ENCODE data around the gene PSMB1. TPM values are rescaled to one million over a fixed set of nuclear protein-coding genes. Genes with fewer than 3 reads are reported as not detected.
A peak's percentile ranks its signal among the peaks of the same experiment; 100 is the strongest.

Gene PSMB1
- total RNA-seq, 1 experiment from 2014 or later, result 282 TPM

GRCh38 chr6:170555305-170555704 lies 2.2 kb upstream of the PSMB1 start:
- Histone ChIP-seq H3K79me2 (ENCODE audit: insufficient read depth, low read length) (peaks cover 87% of the 10 kb centered on the region), H3K9me2 (ENCODE audit: insufficient read depth) (no peaks in the 10 kb centered on the region), H3K27ac (ENCODE audit: low read depth, low read length) (no peak overlapping the region; the same call in 1 of the 2 replicates), H3K4me1 (ENCODE audit: control insufficient read depth in 1 of 2, insufficient read depth in 2 of 2, low read length in 2 of 2) (peaks cover 12 to 16% of the 10 kb centered on the region in 2 experiments), H4K20me1 (ENCODE audit: insufficient read depth) (peaks cover 2% of the 10 kb centered on the region; the same call in 1 of the 2 replicates), H2AFZ (ENCODE audit: low read depth, low read length, poor library complexity, severe bottlenecking) (no peak overlapping the region), H3K9me3 (ENCODE audit: control insufficient read depth in 1 of 2, insufficient read depth in 1 of 2, low read depth in 1 of 2, low read length in 2 of 2) (no peaks in the 10 kb centered on the region), H3K4me3 (replicated peaks in 1 of 2; ENCODE audit: low read depth in 1 of 2, low read length in 2 of 2) (peak overlapping the region; percentile 91 to 99), H3K9ac (ENCODE audit: low read length) (peak overlapping the region; percentile 99), H3K36me3 (ENCODE audit: control insufficient read depth in 1 of 2, insufficient read depth in 2 of 2, low read length in 2 of 2) (peaks cover 9 to 18% of the 10 kb centered on the region in 2 experiments; a peak in 3 of 4 replicates), H3K27me3 (ENCODE audit: insufficient read depth, low read length) (no peaks in the 10 kb centered on the region), H3K4me2 (ENCODE audit: low read length) (peak overlapping the region; percentile 93)
- CTCF ChIA-PET, result no interaction called here
- DNase-seq (ENCODE audit: low read depth, low spot score) (no peak), ATAC-seq (no peak)
- intact Hi-C loops (cut with micrococcal nuclease), result no loop called here
- no TSS peak for BruUV-seq (replicated peaks)
- POLR2A ChIA-PET, result no interaction called here
- RAD21 ChIA-PET (ENCODE audit: low non-redundant PET in 1 of 2, low total read pairs in 2 of 2, uncharacterized antibody in 2 of 2, unreplicated experiment in 2 of 2), result no interaction called here
- TF ChIP-seq SIN3A (IDR thresholded peaks at IDR 0.05; ENCODE audit: low read depth) (no peak), CBX3 (IDR thresholded peaks at IDR 0.05; ENCODE audit: low read depth) (no peak), YY1 (IDR thresholded peaks at IDR 0.05; ENCODE audit: extremely low read depth, insufficient replicate concordance, low read depth, low read length) (no peak), ZNF274 (IDR thresholded peaks at IDR 0.05; ENCODE audit: low read depth, low read length) (no peak), ZBTB33 (IDR thresholded peaks at IDR 0.05; ENCODE audit: extremely low read depth, insufficient replicate concordance, low read length) (no peak), EZH2 (IDR thresholded peaks at IDR 0.05) (no peak), EZH2phosphoT487 (IDR thresholded peaks at IDR 0.05; ENCODE audit: borderline replicate concordance) (no peak), CTCF (IDR thresholded peaks at IDR 0.05 in 2 of 3, conservative IDR thresholded peaks at IDR 0.05 in 1 of 3; ENCODE audit: borderline replicate concordance in 1 of 3, insufficient read depth in 1 of 3, low read depth in 2 of 3, low read length in 2 of 3) (no peak)

All from HCT116 (cell line).